ENCODE measurements around the gene PLPP3.

Gene PLPP3

GRCh38 chr1:56472860-56473259 is 106.5 kb downstream of the PLPP3 start:
- H2AFZ ChIP-seq = no peak overlapping the region
- no peaks in the 10 kb centered on the region for H3K36me3 ChIP-seq (ENCODE audit: control insufficient read depth, insufficient read depth, low read length)
- TF ChIP-seq CTCF (IDR thresholded peaks at IDR 0.05) = no peak
- H3K9me3 ChIP-seq (ENCODE audit: control insufficient read depth, low read length) = no peaks in the 10 kb centered on the region
- no peak overlapping the region for H3K27ac ChIP-seq
- H3K79me2 ChIP-seq = no peaks in the 10 kb centered on the region
- no peak overlapping the region for H3K4me2 ChIP-seq (ENCODE audit: low read length)
- no peak overlapping the region for H3K4me3 ChIP-seq (ENCODE audit: low read depth, low read length)
- H3K9ac ChIP-seq = no peak overlapping the region
- no peaks in the 10 kb centered on the region for H3K4me1 ChIP-seq
- no peaks in the 10 kb centered on the region for H3K27me3 ChIP-seq (ENCODE audit: control insufficient read depth, insufficient read depth, low read length)

GRCh38 chr1:56469640-56470371 is 109.6 kb downstream of the PLPP3 start:
- Histone ChIP-seq H3K9me3 (ENCODE audit: control insufficient read depth, low read length) (no peaks in the 10 kb centered on the region), H3K4me2 (ENCODE audit: low read length) (no peak overlapping the region), H2AFZ (no peak overlapping the region), H3K9ac (no peak overlapping the region), H3K4me3 (ENCODE audit: low read depth, low read length) (no peak overlapping the region), H3K79me2 (no peaks in the 10 kb centered on the region), H3K4me1 (no peaks in the 10 kb centered on the region), H3K27me3 (ENCODE audit: control insufficient read depth, insufficient read depth, low read length) (no peaks in the 10 kb centered on the region), H3K27ac (no peak overlapping the region), H3K36me3 (ENCODE audit: control insufficient read depth, insufficient read depth, low read length) (no peaks in the 10 kb centered on the region)
- TF ChIP-seq CTCF (IDR thresholded peaks at IDR 0.05) = no peak

- Histone ChIP-seq H3K27me3 (ENCODE audit: control insufficient read depth, insufficient read depth, low read length) (no peaks in the 10 kb centered on the region), H3K27ac (no peak overlapping the region), H3K79me2 (no peaks in the 10 kb centered on the region), H3K9ac (no peak overlapping the region), H3K4me1 (no peaks in the 10 kb centered on the region), H2AFZ (no peak overlapping the region), H3K4me3 (ENCODE audit: low read depth, low read length) (no peak overlapping the region), H3K36me3 (ENCODE audit: control insufficient read depth, insufficient read depth, low read length) (no peaks in the 10 kb centered on the region), H3K4me2 (ENCODE audit: low read length) (no peak overlapping the region), H3K9me3 (ENCODE audit: control insufficient read depth, low read length) (no peaks in the 10 kb centered on the region)
- no peak for TF ChIP-seq CTCF (IDR thresholded peaks at IDR 0.05)
Measured at GRCh38 chr1:56468518-56468917, 110.8 kb downstream of the PLPP3 start.

- Histone ChIP-seq H3K4me3 (ENCODE audit: low read depth, low read length) (no peak overlapping the region), H3K4me2 (ENCODE audit: low read length) (no peak overlapping the region), H3K79me2 (no peaks in the 10 kb centered on the region), H2AFZ (no peak overlapping the region), H3K36me3 (ENCODE audit: control insufficient read depth, insufficient read depth, low read length) (no peaks in the 10 kb centered on the region), H3K27ac (no peak overlapping the region), H3K9me3 (ENCODE audit: control insufficient read depth, low read length) (no peaks in the 10 kb centered on the region), H3K4me1 (peaks cover 3% of the 10 kb centered on the region), H3K9ac (no peak overlapping the region), H3K27me3 (ENCODE audit: control insufficient read depth, insufficient read depth, low read length) (no peaks in the 10 kb centered on the region)
- TF ChIP-seq CTCF (IDR thresholded peaks at IDR 0.05) = no peak
Measured at GRCh38 chr1:56466538-56466937, 112.8 kb downstream of the PLPP3 start.

- Histone ChIP-seq H3K4me2 (ENCODE audit: low read length) (no peak overlapping the region), H3K4me3 (ENCODE audit: low read depth, low read length) (no peak overlapping the region), H2AFZ (no peak overlapping the region), H3K27me3 (ENCODE audit: control insufficient read depth, insufficient read depth, low read length) (no peaks in the 10 kb centered on the region), H3K79me2 (no peaks in the 10 kb centered on the region), H3K4me1 (peaks cover 3% of the 10 kb centered on the region), H3K9me3 (ENCODE audit: control insufficient read depth, low read length) (no peaks in the 10 kb centered on the region), H3K9ac (no peak overlapping the region), H3K27ac (no peak overlapping the region), H3K36me3 (ENCODE audit: control insufficient read depth, insufficient read depth, low read length) (no peaks in the 10 kb centered on the region)
- TF ChIP-seq CTCF (IDR thresholded peaks at IDR 0.05) = no peak
Measured at GRCh38 chr1:56464294-56464693, 115.1 kb downstream of the PLPP3 start.
